Frontal cortex (tissue), 4 donors: ENCODE data around the gene VSTM2B. TPM values are rescaled to one million over a fixed set of nuclear protein-coding genes. Genes with fewer than 3 reads are reported as not detected.

ENCODE experiments used
- DNase-seq, 2 donors: peaks; one replicate each; pipeline ENCODE4 v3.0.0; 2012; ENCODE audit warnings: low spot score in 2 of 2
- FAIRE-seq: peaks from 2 replicates; lab custom pipeline; 2012; peaks lifted over from hg19 to GRCh38; lab: Jason Lieb, UNC
- total RNA-seq: library from RNA; depleted of rRNA; stranded (reverse); fragments of >200 nt; gene quantifications from one replicate; pipeline ENCODE4 v1.2.3, GENCODE V29; 2014
- donor health status: control.
- donor health status: control.
- donor health status: control.

VSTM2B gene
- total RNA-seq, 1 donor from 2014 or later, result 28.9 TPM

DNA sequence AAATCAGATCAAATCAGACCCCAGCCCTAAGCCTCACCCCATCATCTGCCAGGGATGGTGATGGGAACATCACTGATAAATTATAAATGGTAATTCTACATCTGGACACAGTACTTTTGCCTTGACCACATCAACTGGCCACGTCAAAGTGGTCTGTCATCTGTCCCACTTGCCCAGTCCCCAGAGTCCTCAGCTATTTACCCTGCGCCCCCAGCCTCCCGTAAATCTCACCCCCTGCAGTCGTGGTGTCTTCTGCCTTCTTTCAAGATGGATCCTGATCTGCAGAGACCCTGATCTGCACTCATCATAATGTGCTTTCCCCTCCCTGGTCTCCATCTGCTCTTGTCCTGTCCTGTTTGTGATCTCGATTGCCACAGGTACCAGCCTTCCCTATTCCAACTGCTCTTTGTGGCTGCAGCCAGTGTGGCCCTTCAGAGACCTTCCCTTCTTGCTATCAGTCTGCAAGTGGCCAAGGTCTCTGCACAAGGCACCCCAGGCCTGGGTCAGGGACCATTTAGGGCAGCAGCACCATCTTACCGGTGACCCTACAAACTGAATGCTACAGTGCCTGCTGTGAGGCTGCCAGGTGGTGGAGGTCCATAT is 53.6 kb downstream of the VSTM2B start:
- no peak for FAIRE-seq

DNA sequence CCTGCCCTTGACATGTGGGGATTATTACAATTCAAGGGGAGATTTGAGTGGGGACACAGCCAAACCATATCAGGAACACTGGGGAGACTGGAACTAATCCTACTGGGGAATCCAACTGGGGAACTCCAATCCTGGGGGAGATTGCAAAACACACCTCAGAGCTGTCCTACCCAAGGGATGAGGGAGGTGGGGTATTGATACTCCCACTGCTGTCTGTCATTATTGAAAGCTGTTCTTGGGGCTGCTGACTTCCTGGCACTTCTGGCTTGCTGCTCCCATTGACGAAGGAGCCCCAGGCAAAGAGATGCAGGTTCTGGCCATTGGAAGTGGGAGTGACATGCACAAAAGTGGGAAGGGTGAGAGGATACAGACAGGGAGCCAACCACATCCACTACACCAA is 55.6 kb downstream of the VSTM2B start:
- DNase-seq, result no peak
- FAIRE-seq, result no peak

More for the DNA sequence above, 53.6 kb downstream of the VSTM2B start:
- no peak for DNase-seq

DNA sequence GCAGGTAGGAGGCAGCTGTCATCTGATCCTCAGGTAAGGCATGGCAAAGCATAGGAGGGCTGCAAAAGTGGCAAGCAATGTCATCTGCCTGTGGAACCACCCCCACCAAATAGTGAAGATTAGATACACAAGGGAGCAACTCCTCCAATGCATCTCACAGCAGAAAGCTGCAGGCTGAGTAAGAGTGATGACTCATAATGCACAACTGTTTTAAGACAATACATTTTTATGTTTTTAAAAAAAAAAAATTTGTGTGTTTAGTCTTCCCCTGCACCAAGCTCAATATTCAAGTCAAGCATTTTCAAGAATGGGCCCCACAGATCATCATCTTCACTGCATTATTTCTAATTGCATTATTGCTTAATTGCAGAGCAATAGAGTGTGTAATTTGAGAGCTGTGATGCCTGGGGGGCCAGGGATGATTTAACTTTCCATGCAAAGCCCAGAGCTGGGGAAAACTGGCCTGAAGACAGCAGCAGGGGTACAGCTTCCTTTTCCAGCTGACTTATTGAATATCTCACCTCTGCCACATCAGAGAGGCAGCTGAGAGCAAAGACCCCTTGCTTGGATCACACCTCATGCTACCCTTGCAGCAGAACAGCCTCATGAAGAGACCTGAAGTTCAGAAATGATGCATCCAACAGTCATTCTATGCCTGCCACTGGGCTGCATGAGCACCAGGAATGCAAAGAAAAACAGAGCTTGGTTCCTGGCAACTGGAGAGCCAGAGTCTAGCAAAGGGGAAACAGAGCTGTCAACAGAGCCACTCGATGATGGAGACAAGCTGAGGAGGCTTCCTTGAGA is 57.6 kb downstream of the VSTM2B start:
- no peak for DNase-seq
- no peak for FAIRE-seq

DNA sequence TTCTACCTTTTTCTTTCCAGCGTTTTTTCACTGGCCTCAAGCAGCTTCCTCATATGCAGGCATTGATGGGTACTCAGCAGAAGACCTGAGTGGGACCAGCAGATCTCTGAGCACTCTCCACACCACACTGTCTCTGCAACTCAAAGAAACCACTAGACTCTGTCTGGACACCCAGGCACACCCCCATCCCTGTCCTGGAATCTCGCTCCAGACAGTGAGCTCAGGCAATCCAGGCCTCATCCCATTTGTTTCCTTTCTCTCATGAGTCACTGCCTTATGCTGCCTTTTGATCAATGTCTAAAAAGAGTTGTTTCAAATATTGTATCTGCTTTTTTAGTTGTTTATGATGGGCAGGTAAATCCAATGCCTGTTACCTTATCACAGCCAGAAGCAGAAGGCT is 60.6 kb downstream of the VSTM2B start:
- FAIRE-seq, result no peak

DNA sequence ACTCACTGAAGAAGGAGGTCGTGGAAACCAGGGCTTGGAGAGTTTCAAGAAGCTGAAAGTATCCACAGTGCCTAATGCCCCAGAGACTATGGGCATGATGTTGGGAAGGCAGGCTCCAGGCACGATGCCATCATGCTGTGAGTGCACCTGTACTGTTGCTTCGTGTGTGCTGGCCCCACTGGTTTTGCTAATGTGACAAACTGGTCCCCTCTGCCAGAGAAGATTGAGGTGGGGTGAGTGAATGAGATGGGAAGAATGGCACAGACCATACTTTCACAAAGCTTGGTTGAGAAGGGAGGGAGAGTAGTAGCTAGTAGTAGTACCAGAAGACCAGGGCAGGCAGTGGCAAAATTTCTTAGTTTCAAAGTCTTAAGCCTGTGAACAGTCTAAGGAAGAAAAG is 61.3 kb downstream of the VSTM2B start:
- DNase-seq (no peak), FAIRE-seq (no peak)

More for the DNA sequence above, 60.6 kb downstream of the VSTM2B start:
- DNase-seq, result no peak

DNA sequence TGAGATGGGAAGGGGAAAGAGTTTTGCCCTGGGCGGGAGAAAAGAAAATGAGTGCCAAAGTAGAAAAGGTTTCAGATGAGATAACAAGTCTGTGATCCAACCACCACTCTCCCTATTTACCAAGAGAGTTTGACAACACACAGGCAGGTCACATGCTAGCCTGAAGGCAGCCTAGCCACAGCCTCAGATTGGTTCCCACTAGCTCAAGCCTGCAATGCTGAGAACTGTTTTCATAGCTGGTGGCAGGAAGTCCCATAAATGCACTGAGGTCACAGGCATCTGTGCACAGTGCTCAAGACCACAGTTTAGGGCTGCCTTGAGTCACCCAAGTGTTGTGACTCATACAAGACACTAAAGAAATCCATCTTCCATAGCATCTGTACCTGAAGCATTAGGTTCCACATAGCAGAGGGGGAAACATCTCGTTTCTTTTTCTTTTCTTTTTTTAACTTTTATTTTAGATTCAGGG is 61.8 kb downstream of the VSTM2B start:
- DNase-seq (no peak), FAIRE-seq (no peak)

DNA sequence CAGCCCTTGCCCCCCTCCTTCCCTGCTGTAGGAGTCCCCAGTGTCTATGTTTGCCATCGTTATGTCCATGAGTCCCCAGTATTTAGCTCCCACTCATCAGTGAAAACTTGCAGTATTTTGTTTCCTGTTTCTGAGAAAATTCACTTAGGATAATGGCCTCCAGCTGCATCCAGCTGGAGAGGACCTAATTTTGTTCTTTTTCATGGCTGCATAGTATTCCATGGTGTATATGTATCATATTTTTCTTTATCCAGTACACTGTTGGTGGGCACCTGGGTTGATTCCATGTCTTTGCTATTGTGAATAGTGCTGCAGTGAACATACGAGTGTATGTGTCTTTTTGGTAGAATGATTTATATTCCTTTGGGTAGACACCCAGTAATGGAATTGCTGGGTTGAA is 62.3 kb downstream of the VSTM2B start:
- no peak for FAIRE-seq

DNA sequence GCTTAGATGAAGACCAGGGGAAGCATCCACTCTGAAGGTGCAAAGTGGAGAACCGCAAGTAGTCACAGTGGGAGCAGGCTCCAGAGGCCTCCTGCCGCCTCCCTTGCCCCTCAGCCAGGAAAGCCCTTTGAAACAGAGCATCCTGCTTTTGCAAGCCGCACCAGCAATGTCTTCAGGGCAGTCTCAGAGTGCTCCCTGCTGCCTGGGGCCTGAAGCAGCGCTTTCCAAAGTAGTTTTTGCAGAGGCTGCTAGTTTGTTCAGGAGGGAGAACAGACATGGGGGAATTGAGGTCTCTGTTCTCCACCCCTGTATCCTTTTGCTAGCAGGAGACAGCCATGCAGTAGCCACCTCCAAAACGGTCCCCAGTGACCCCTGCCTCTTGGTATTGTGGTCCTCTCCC is 64.5 kb downstream of the VSTM2B start:
- no peak for DNase-seq
- FAIRE-seq, result no peak

More for the DNA sequence above, 62.3 kb downstream of the VSTM2B start:
- no peak for DNase-seq

DNA sequence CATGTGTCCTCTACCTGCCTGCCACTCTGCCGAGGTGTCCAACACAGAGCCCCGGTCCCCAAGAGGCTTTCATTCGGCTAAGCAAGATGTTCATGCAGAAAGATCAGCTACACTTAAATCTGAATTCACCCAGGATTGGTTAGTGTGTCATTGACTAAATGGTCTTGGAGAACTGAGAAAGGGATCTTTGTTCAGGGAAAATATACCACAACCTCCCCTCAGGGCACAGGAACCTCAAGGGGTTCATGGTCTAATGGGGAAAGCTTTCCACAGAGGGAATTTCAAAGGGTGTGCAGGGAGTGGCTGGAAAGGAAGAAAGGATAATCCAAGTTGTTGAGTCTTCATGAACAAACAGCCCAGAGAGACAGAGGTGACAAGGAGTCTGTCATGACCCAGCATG is 65.9 kb downstream of the VSTM2B start:
- DNase-seq, result no peak
- FAIRE-seq, result no peak

DNA sequence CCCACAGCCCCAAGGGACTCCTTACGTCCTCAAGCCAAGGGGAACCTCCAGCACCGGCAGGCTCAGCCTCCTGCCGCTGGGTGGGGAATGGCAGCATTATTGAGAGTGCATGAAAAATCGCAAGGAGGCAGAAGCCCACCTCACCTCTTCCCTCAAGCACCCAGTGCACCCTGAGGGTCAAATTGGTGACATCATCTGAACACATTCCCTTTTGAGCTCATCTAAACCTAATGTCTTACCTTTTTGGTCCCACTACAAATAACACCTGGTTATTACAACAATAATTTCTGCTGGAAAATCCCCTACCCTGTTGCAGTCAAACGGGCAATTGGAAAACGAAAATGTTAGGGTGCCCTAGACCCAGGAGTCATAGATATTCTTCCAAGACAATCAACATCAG is 68.1 kb downstream of the VSTM2B start:
- FAIRE-seq (no peak), DNase-seq (no peak)

DNA sequence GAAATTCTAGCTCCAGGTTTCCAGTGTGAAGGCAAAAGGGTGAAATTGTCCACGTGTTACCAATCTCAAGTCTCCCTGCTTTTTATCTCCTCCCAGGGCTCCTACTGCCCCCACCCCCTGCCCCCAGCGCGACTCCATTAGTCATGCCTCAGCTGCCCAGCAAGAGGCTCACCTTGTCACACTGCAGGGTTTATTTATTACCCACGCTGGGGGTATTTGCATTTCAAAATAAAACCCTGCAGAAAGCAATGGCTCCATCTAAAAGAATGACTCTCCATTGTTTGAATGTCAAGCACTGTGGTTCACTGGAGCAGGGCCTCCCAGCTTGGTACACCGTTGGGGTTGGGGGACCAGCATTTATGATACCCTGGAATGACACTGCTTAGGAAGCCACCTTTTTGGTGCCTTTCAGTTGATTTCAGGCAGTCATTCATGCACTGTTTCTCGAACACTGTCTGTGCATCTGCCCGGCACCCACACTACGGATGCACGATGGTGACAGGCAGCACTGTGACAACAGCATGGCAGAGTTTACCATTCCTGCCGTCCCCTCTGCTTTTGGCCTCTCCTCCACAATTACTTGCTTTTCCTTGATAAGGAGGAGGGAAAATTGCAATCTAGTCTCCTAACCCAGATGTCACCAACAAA is 70.4 kb downstream of the VSTM2B start:
- FAIRE-seq (no peak), DNase-seq (no peak)

DNA sequence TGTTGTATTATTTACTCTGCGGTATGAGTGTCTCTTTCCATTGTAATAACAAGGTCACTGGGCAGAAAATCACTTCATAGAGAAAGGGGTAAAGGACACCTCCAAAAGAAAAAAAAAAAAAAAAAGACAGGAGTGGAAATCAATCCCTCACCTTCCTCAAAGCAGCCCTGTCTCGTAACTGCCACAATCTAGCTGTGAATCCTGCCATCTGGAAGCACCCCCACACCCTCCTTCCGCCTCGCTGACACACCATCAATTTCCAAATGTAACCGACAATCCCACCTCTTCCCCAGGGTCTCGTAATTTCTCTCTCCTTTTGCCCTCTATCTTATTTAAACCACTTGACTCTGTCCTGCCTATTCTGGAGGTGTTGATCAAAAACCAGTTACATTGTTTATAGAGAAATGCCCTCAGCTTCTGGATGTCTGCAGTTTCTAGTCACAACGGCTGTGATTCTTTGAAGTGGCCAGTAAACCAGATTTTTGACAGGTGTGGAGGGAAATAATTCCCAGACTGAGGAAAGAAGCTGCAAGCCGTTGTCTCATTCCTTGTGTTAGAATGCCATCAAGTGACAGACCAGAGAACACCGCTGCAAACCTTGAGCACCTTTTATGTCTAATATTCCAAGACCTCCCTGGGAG is 71.2 kb downstream of the VSTM2B start:
- DNase-seq (no peak), FAIRE-seq (no peak)

DNA sequence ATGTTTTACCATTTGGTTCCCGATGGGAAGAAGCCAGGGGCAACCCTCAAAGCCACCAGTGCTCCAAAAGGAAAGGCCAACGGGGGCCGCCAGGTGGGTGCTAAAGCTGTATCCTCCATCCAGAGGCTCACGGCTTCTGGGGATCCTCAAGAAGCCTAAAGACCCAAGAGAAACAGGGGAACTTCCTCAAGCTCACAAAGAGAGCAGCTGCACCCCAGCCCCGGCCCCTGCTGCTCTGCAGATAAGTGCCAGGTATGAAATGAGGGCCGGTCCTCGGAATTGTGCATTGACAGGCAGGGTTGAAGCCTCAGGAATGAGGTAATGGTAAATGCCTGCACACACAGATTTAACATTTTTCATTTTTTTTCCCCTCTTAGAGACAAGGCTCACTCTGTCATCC is 72.2 kb downstream of the VSTM2B start:
- FAIRE-seq (no peak), DNase-seq (no peak)

DNA sequence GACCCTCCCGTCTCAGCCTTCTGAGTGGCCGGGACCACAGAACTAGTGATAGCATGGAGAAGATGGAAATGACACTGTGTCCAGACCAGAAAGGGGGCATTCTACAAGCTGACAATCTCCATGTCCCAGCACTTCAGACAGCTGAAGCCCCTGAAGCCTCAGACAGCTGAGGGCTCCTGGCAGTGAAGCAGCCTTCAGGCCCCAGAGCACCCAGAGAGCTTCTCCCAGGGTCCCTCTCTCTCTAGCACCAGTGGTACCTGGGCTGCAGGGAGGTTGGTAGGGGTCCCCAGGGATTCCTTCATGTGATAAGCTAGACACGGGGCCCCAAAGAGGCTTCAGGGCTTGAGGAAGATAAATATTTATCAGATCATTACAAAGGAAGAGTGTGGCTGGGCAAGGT is 72.7 kb downstream of the VSTM2B start:
- no peak for DNase-seq
- no peak for FAIRE-seq

DNA sequence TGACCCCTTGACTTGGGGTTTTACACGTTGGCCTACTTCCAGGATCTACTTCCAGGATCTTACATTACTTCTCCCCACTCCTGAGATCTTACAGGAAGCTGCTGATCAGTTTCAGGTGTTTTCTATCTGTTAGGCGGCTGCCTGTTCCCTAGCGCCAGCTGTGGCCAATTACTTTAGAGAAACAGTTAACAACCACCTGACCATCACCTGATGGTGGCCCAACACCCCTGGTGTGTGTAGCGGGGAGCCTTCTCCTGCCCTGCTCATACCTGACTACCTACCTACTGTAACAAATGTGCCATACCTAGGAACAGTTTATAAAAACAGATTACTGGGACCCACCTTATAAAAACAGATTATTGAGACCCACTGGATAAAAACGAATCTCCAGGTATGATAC is 77.5 kb downstream of the VSTM2B start:
- FAIRE-seq (no peak), DNase-seq (no peak)

DNA sequence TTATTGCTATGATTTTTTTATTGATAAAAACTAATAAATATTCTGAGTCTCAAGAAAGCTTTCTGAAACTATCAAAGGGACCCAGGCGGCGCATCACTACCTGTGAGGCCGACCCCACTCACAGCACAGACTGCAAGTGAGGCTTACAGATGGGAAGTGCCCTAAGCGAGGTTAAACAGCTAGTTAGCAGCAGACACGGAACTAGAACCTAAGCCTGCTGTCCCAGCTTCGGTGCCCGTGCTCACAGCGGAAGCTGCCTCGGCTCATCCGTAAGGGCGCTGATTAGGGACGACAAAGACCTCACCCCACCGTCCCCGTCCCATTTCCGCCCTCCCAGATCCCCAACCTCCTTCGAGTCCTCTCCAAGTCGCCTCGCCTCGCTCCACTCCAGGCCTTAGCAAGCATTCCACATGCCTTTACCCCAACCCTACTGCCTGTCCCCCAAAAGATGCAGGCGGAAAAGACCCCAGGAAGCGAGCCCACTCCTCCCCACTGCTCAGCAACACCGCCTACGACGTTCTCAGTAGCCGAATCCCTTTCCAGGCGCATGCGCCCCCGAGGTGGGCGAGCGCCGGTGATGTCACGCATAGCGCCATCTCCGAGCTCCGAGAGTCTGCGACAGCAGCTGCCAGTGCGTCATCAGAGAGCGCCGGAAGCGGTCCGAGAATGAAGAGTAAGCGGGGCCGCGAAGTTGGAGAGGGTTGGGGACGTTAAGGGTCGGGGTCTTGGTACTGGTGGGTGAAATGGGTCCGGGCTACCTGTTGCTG is 80.0 kb downstream of the VSTM2B start, which contains the start of gene POP4:
Gene POP4, plus strand, starts transcription at position 631 of the 767 bp plus-strand sequence. Its CDS starts 36 bp downstream, at position 667.
- FAIRE-seq, result no peak
- peak; percentile 85 to 93 for DNase-seq

DNA sequence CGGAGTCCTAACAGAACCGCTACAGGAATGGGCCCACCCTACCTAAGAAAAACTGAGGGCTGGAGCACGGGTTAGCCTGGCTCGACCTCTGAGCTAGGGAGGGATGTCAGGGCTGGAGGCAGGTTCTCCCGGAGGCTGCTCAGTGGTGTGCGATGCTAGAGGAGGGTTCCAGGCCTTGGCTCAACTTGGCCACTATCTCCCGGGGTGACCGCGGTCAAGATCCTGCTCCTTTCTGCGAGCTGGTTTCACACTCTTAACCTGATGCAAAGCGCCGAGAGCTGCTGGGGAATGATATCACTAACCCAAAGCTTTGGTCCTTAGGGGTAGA is 80.6 kb downstream of the VSTM2B start:
- DNase-seq, result no peak
- FAIRE-seq, result no peak

DNA sequence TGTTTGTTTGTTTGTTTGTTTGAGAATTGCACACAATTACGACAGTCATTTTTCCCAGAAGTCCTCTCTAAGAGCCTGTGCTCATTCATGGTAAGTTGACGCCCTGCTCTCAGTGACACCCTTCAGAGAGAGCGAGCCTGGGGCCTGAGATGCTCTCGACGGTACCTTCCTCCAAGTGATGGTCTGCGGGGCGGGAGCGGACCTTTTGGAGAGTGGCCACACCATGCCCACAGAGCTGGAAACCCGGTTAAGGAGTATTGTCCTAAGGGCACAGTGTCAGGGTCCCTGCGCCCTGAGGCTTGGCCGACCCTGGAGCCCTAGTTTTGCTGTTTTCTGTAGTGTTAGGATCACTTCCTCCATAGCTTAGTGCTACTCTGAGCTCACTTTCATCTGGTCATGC is 83.8 kb downstream of the VSTM2B start:
- FAIRE-seq (no peak), DNase-seq (no peak)

DNA sequence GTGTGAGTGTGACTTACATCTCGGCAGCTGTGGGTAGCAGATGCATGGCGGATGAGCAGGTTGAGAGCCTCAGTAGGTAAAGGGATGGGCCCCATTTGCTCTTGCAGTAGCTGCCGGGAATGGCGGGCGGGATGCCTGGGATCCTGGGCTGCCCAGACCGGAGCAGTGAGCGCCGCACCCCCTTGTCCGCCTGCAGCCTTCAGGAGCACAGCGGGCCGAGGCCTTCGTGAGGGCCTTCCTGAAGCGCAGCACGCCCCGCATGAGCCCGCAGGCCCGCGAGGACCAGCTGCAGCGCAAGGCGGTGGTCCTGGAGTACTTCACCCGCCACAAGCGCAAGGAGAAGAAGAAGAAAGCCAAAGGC is 84.4 kb downstream of the VSTM2B start:
- FAIRE-seq (no peak), DNase-seq (no peak)
